Stimulated activated effector memory CD8-positive, alpha-beta T cell treated with anti-CD3 and anti-CD28 coated beads, Interleukin-12 subunit alpha, Interleukin-12 subunit beta, amount 100 ng/mL, for 72 hours (primary cell): ENCODE results near the gene DPM3.
"Not testable (repeated sequence)": the region's sequence is repeated elsewhere in the genome, so short reads cannot be mapped to it uniquely, and the experiment has no call there.

Experiments used
- ATAC-seq: fragments of 150-1000 bp; cut with Tn5 transposase; 2 replicates; pipeline ENCODE4 v1.10.0; 2021
- DNase-seq, 2 donors: peaks; one replicate each; pipeline ENCODE4 v3.0.0; 2021 to 2022; ENCODE audit warnings: low spot score in 2 of 2
- H3K27ac Mint-ChIP-seq: one replicate; pipeline ENCODE4 v1.8.0; 2022; ENCODE audit warnings: mild to moderate bottlenecking, mixed read lengths
- H3K36me3 Mint-ChIP-seq: one replicate; pipeline ENCODE4 v1.8.0; 2022; ENCODE audit warnings: mild to moderate bottlenecking, mixed read lengths
- H3K4me1 Mint-ChIP-seq: one replicate; pipeline ENCODE4 v1.8.0; 2022; ENCODE audit warnings: mixed read lengths
- H3K4me3 Mint-ChIP-seq: one replicate; pipeline ENCODE4 v1.8.0; 2022; ENCODE audit warnings: mild to moderate bottlenecking, mixed read lengths
- H3K9me3 Mint-ChIP-seq: one replicate; pipeline ENCODE4 v1.8.0; 2022; ENCODE audit warnings: mixed read lengths

The DPM3 gene

GRCh38 chr1:155139895-155140629 lies at the start of gene DPM3:
DPM3 (minus strand) TSS chr1:155140531; CDS start chr1:155140240, 291 bp downstream.
- peaks cover 56% of the 10 kb centered on the region for H3K36me3 Mint-ChIP-seq
- ATAC-seq, result peak; percentile 85

GRCh38 chr1:155189926-155190325 lies 49.6 kb upstream of the DPM3 start:
- H3K27ac Mint-ChIP-seq, H3K9me3 Mint-ChIP-seq, ATAC-seq, DNase-seq, H3K4me3 Mint-ChIP-seq: not testable (repeated sequence)
- peaks cover 39% of the 10 kb centered on the region for H3K4me1 Mint-ChIP-seq
- peaks cover 29% of the 10 kb centered on the region for H3K36me3 Mint-ChIP-seq

More at GRCh38 chr1:155139895-155140629, at the start of gene DPM3:
- Mint-ChIP-seq H3K9me3 (no peaks in the 10 kb centered on the region), H3K4me3 (peak within 1 kb of the TSS; percentile 98), H3K4me1 (peaks cover 39% of the 10 kb centered on the region), H3K27ac (peak within 1 kb of the TSS; percentile 94)
- DNase-seq, result peak; percentile 76 to 90

- ATAC-seq (no peak), DNase-seq (no peak)
- H3K9me3 Mint-ChIP-seq, result no peaks in the 10 kb centered on the region
- peak overlapping the region; percentile 79 for H3K27ac Mint-ChIP-seq
- no peak overlapping the region for H3K4me3 Mint-ChIP-seq
- H3K4me1 Mint-ChIP-seq, result peaks cover 22% of the 10 kb centered on the region
- peaks cover 27% of the 10 kb centered on the region for H3K36me3 Mint-ChIP-seq
Measured at GRCh38 chr1:155188268-155188667, 47.9 kb upstream of the DPM3 start.

- Mint-ChIP-seq H3K9me3 (no peaks in the 10 kb centered on the region), H3K27ac (peak overlapping the region; percentile 79), H3K4me3 (no peak overlapping the region), H3K4me1 (peaks cover 14% of the 10 kb centered on the region), H3K36me3 (peaks cover 29% of the 10 kb centered on the region)
- no peak for ATAC-seq
- DNase-seq, result no peak
Measured at GRCh38 chr1:155187456-155187891, 47.1 kb upstream of the DPM3 start.

- H3K27ac Mint-ChIP-seq, result peak overlapping the region; percentile 79
Measured at GRCh38 chr1:155186794-155187455, 46.6 kb upstream of the DPM3 start.

GRCh38 chr1:155186067-155186793 lies 45.9 kb upstream of the DPM3 start:
- H3K4me3 Mint-ChIP-seq, result no peak overlapping the region
- ATAC-seq (peak; percentile 25), DNase-seq (no peak)
- H3K9me3 Mint-ChIP-seq, result no peaks in the 10 kb centered on the region
- H3K4me1 Mint-ChIP-seq, result peaks cover 7% of the 10 kb centered on the region
- H3K27ac Mint-ChIP-seq, result peak overlapping the region; percentile 79
- peaks cover 23% of the 10 kb centered on the region for H3K36me3 Mint-ChIP-seq

More at GRCh38 chr1:155186794-155187455, 46.6 kb upstream of the DPM3 start:
- H3K4me3 Mint-ChIP-seq, result no peak overlapping the region
- DNase-seq (no peak), ATAC-seq (no peak)
- H3K9me3 Mint-ChIP-seq, result no peaks in the 10 kb centered on the region
- peaks cover 9% of the 10 kb centered on the region for H3K4me1 Mint-ChIP-seq
- peaks cover 24% of the 10 kb centered on the region for H3K36me3 Mint-ChIP-seq

- Mint-ChIP-seq H3K9me3 (no peaks in the 10 kb centered on the region), H3K27ac (peak overlapping the region; percentile 71), H3K36me3 (peaks cover 23% of the 10 kb centered on the region), H3K4me3 (no peak overlapping the region), H3K4me1 (peaks cover 7% of the 10 kb centered on the region)
- DNase-seq (no peak), ATAC-seq (no peak)
Measured at GRCh38 chr1:155185783-155186066, 45.4 kb upstream of the DPM3 start.

GRCh38 chr1:155184835-155185782 lies 44.8 kb upstream of the DPM3 start:
- DNase-seq, result no peak
- Mint-ChIP-seq H3K4me1 (peaks cover 7% of the 10 kb centered on the region), H3K36me3 (peaks cover 23% of the 10 kb centered on the region), H3K27ac (peak overlapping the region; percentile 71), H3K9me3 (no peaks in the 10 kb centered on the region), H3K4me3 (no peak overlapping the region)
- peak; percentile 66 for ATAC-seq

- H3K4me3 Mint-ChIP-seq, result no peak overlapping the region
- DNase-seq, result no peak
- peaks cover 27% of the 10 kb centered on the region for H3K36me3 Mint-ChIP-seq
- H3K4me1 Mint-ChIP-seq, result peaks cover 7% of the 10 kb centered on the region
- peak overlapping the region; percentile 71 for H3K27ac Mint-ChIP-seq
- no peaks in the 10 kb centered on the region for H3K9me3 Mint-ChIP-seq
- no peak for ATAC-seq
Measured at GRCh38 chr1:155184351-155184811, 44.0 kb upstream of the DPM3 start.

- DNase-seq (no peak), ATAC-seq (no peak)
- Mint-ChIP-seq H3K4me1 (peaks cover 12% of the 10 kb centered on the region), H3K36me3 (peaks cover 33% of the 10 kb centered on the region), H3K9me3 (no peaks in the 10 kb centered on the region), H3K4me3 (no peak overlapping the region), H3K27ac (peak overlapping the region; percentile 2)
Measured at GRCh38 chr1:155183775-155184221, 43.5 kb upstream of the DPM3 start.

- Mint-ChIP-seq H3K4me3 (no peak overlapping the region), H3K9me3 (no peaks in the 10 kb centered on the region), H3K27ac (peak overlapping the region; percentile 48), H3K4me1 (peaks cover 6% of the 10 kb centered on the region), H3K36me3 (peaks cover 35% of the 10 kb centered on the region)
- DNase-seq (no peak), ATAC-seq (no peak)
Measured at GRCh38 chr1:155182052-155182550, 41.8 kb upstream of the DPM3 start.

- Mint-ChIP-seq H3K36me3 (peaks cover 39% of the 10 kb centered on the region), H3K9me3 (no peaks in the 10 kb centered on the region)
Measured at GRCh38 chr1:155181371-155182051, 41.2 kb upstream of the DPM3 start.

GRCh38 chr1:155179112-155180031 lies 39.0 kb upstream of the DPM3 start:
- ATAC-seq (no peak), DNase-seq (no peak)
- Mint-ChIP-seq H3K9me3 (no peaks in the 10 kb centered on the region), H3K36me3 (peaks cover 46% of the 10 kb centered on the region), H3K4me3 (no peak overlapping the region), H3K4me1 (peaks cover 32% of the 10 kb centered on the region), H3K27ac (peak overlapping the region; percentile 75)

More at GRCh38 chr1:155181371-155182051, 41.2 kb upstream of the DPM3 start:
- Mint-ChIP-seq H3K4me1 (peaks cover 11% of the 10 kb centered on the region), H3K27ac (peak overlapping the region; percentile 48), H3K4me3 (no peak overlapping the region)
- DNase-seq (no peak), ATAC-seq (no peak)
